ENCODE data around the gene BLID. TPM values are rescaled to one million over a fixed set of nuclear protein-coding genes. Genes with fewer than 3 reads are reported as not detected.
A peak's percentile ranks its signal among the peaks of the same experiment; 100 is the strongest.

BLID gene
- 5.8 TPM for total RNA-seq

- DNase-seq = peak; percentile 32
Observed at GRCh38 chr11:122115524-122116379, at the start of gene BLID. TSS of gene BLID (minus strand) at chr11:122116215. CDS start at chr11:122115922, 293 bp downstream.

- DNase-seq = no peak
Observed at GRCh38 chr11:122163053-122163819, 47.2 kb upstream of the BLID start.

- DNase-seq = no peak
Observed at GRCh38 chr11:122162095-122162494, 46.1 kb upstream of the BLID start.

GRCh38 chr11:122160841-122161590, 45.0 kb upstream of the BLID start:
- DNase-seq = no peak

GRCh38 chr11:122159861-122160260, 43.8 kb upstream of the BLID start:
- DNase-seq = peak; percentile 44

GRCh38 chr11:122159173-122159721, 43.2 kb upstream of the BLID start:
- peak; percentile 94 for DNase-seq

- DNase-seq = no peak
Observed at GRCh38 chr11:122158171-122158570, 42.2 kb upstream of the BLID start.

GRCh38 chr11:122157653-122158161, 41.7 kb upstream of the BLID start:
- peak; percentile 37 for DNase-seq

GRCh38 chr11:122156940-122157382, 40.9 kb upstream of the BLID start:
- DNase-seq = peak; percentile 58

- DNase-seq = no peak
Observed at GRCh38 chr11:122155765-122156527, 39.9 kb upstream of the BLID start.

- no peak for DNase-seq
Observed at GRCh38 chr11:122154994-122155393, 39.0 kb upstream of the BLID start.

GRCh38 chr11:122154227-122154626, 38.2 kb upstream of the BLID start:
- DNase-seq = no peak

GRCh38 chr11:122153746-122154145, 37.7 kb upstream of the BLID start:
- DNase-seq = no peak

GRCh38 chr11:122150216-122151124, 34.5 kb upstream of the BLID start:
- no peak for DNase-seq

GRCh38 chr11:122149202-122149601, 33.2 kb upstream of the BLID start:
- DNase-seq = no peak

GRCh38 chr11:122146475-122146874, 30.5 kb upstream of the BLID start:
- no peak for DNase-seq

- DNase-seq = no peak
Observed at GRCh38 chr11:122145715-122146274, 29.8 kb upstream of the BLID start.

- DNase-seq = no peak
Observed at GRCh38 chr11:122144752-122145151, 28.7 kb upstream of the BLID start.

GRCh38 chr11:122141725-122142124, 25.7 kb upstream of the BLID start:
- no peak for DNase-seq

- DNase-seq = no peak
Observed at GRCh38 chr11:122140500-122140899, 24.5 kb upstream of the BLID start.

Data from tongue (tissue), 2 donors.